ENCODE measurements around the gene MMP26.

MMP26 gene

GRCh38 chr11:4704054-4704789 lies at the start of gene MMP26:
Gene MMP26, plus strand, starts transcription at chr11:4704784.
- H3K4me3 ChIP-seq (ENCODE audit: low read length), result peak within 1 kb of the TSS; percentile 46
- peak within 1 kb of the TSS; percentile 86 for H3K27ac ChIP-seq (ENCODE audit: low read length)
- no peaks in the 10 kb centered on the region for H3K9me3 ChIP-seq (ENCODE audit: control insufficient read depth, low read depth, low read length)
- peak within 1 kb of the TSS; percentile 51 for H3K9ac ChIP-seq (ENCODE audit: low read length)
- H3K36me3 ChIP-seq (ENCODE audit: control insufficient read depth, low read depth, low read length), result no peaks in the 10 kb centered on the region
- H3K4me1 ChIP-seq (ENCODE audit: control insufficient read depth, low read depth, low read length), result peaks cover 24% of the 10 kb centered on the region
- H3K27me3 ChIP-seq (ENCODE audit: control insufficient read depth, insufficient read depth, low read length), result no peaks in the 10 kb centered on the region

GRCh38 chr11:4658629-4659445 lies 45.7 kb upstream of the MMP26 start:
- Histone ChIP-seq H3K4me3 (ENCODE audit: low read length) (no peak overlapping the region), H3K36me3 (ENCODE audit: control insufficient read depth, low read depth, low read length) (no peaks in the 10 kb centered on the region), H3K9ac (ENCODE audit: low read length) (no peak overlapping the region), H3K27me3 (ENCODE audit: control insufficient read depth, insufficient read depth, low read length) (no peaks in the 10 kb centered on the region), H3K9me3 (ENCODE audit: control insufficient read depth, low read depth, low read length) (no peaks in the 10 kb centered on the region), H3K27ac (ENCODE audit: low read length) (no peak overlapping the region), H3K4me1 (ENCODE audit: control insufficient read depth, low read depth, low read length) (no peaks in the 10 kb centered on the region)

DNA sequence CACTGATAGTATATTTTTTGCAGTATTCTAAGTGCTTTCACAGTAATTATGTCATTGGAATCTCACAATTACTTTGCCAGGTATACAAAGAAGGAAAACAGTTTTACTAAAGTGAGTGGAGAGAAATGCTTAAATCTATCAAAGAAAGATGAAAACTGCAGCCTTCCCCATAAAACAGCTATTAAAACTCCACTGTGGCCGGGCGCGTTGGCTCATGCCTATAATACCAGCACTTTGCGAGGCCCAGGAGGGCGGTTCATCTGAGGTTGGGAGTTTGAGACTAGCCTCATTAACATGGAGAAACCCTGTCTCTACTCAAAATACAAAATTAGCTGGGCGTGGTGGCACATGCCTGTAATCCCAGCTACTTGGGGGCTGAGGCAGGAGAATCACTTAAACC lies 41.7 kb upstream of the MMP26 start:
- Histone ChIP-seq H3K27ac (ENCODE audit: low read length) (no peak overlapping the region), H3K4me1 (ENCODE audit: control insufficient read depth, low read depth, low read length) (no peaks in the 10 kb centered on the region), H3K36me3 (ENCODE audit: control insufficient read depth, low read depth, low read length) (no peaks in the 10 kb centered on the region), H3K9ac (ENCODE audit: low read length) (no peak overlapping the region), H3K9me3 (ENCODE audit: control insufficient read depth, low read depth, low read length) (no peaks in the 10 kb centered on the region), H3K4me3 (ENCODE audit: low read length) (no peak overlapping the region), H3K27me3 (ENCODE audit: control insufficient read depth, insufficient read depth, low read length) (no peaks in the 10 kb centered on the region)

- Histone ChIP-seq H3K9ac (ENCODE audit: low read length) (no peak overlapping the region), H3K9me3 (ENCODE audit: control insufficient read depth, low read depth, low read length) (no peaks in the 10 kb centered on the region), H3K27me3 (ENCODE audit: control insufficient read depth, insufficient read depth, low read length) (no peaks in the 10 kb centered on the region), H3K4me3 (ENCODE audit: low read length) (no peak overlapping the region), H3K36me3 (ENCODE audit: control insufficient read depth, low read depth, low read length) (no peaks in the 10 kb centered on the region), H3K4me1 (ENCODE audit: control insufficient read depth, low read depth, low read length) (no peaks in the 10 kb centered on the region), H3K27ac (ENCODE audit: low read length) (no peak overlapping the region)
Observed at GRCh38 chr11:4664183-4664582, 40.4 kb upstream of the MMP26 start.

DNA sequence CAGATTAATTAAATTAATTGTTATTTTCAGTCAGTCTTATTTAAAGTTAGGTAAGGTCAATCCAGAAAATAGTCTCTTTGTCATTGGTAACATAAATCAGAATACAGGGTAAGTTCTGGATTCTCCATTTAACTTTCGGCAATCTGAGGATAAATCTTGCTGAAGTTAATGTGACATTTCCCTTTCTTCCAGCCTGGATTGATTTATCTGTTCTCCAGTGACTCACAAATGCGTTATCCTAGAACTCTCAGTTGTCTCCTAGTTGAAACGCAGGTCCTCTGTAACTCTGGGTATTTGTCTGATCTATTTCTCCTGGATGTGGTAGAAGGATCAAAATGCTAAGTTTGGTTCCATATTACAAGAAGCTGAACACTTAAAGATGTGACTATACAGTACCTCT lies 39.8 kb upstream of the MMP26 start:
- no peaks in the 10 kb centered on the region for H3K4me1 ChIP-seq (ENCODE audit: control insufficient read depth, low read depth, low read length)
- no peak overlapping the region for H3K4me3 ChIP-seq (ENCODE audit: low read length)
- H3K27ac ChIP-seq (ENCODE audit: low read length), result no peak overlapping the region
- no peaks in the 10 kb centered on the region for H3K27me3 ChIP-seq (ENCODE audit: control insufficient read depth, insufficient read depth, low read length)
- H3K9ac ChIP-seq (ENCODE audit: low read length), result no peak overlapping the region
- H3K36me3 ChIP-seq (ENCODE audit: control insufficient read depth, low read depth, low read length), result no peaks in the 10 kb centered on the region
- H3K9me3 ChIP-seq (ENCODE audit: control insufficient read depth, low read depth, low read length), result no peaks in the 10 kb centered on the region

- Histone ChIP-seq H3K27me3 (ENCODE audit: control insufficient read depth, insufficient read depth, low read length) (no peaks in the 10 kb centered on the region), H3K4me3 (ENCODE audit: low read length) (no peak overlapping the region), H3K4me1 (ENCODE audit: control insufficient read depth, low read depth, low read length) (no peaks in the 10 kb centered on the region), H3K9me3 (ENCODE audit: control insufficient read depth, low read depth, low read length) (no peaks in the 10 kb centered on the region), H3K36me3 (ENCODE audit: control insufficient read depth, low read depth, low read length) (no peaks in the 10 kb centered on the region), H3K9ac (ENCODE audit: low read length) (no peak overlapping the region), H3K27ac (ENCODE audit: low read length) (no peak overlapping the region)
Observed at GRCh38 chr11:4665424-4665823, 39.2 kb upstream of the MMP26 start.

DNA sequence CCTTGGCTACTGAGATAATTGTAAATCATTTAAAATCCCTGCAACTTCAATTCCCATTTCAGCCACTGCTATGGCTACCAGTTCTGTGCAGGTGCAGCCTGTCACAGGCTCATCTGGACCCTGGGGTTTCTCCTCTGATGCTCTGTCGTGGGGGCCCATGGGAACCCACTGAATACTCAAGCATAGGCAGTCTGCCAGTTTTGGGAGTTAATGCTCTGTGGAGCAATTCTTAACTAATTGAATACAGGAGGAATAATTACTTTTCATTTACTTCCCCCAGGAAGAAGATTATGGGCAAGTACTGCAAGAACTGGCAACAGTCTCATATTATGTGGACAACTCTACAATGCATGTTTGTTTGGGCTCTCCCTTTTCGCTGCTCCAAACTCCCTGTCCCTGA lies 32.8 kb upstream of the MMP26 start:
- no peak overlapping the region for H3K4me3 ChIP-seq (ENCODE audit: low read length)
- no peaks in the 10 kb centered on the region for H3K4me1 ChIP-seq (ENCODE audit: control insufficient read depth, low read depth, low read length)
- H3K9me3 ChIP-seq (ENCODE audit: control insufficient read depth, low read depth, low read length), result no peaks in the 10 kb centered on the region
- H3K36me3 ChIP-seq (ENCODE audit: control insufficient read depth, low read depth, low read length), result no peaks in the 10 kb centered on the region
- H3K27me3 ChIP-seq (ENCODE audit: control insufficient read depth, insufficient read depth, low read length), result no peaks in the 10 kb centered on the region
- no peak overlapping the region for H3K9ac ChIP-seq (ENCODE audit: low read length)
- no peak overlapping the region for H3K27ac ChIP-seq (ENCODE audit: low read length)

DNA sequence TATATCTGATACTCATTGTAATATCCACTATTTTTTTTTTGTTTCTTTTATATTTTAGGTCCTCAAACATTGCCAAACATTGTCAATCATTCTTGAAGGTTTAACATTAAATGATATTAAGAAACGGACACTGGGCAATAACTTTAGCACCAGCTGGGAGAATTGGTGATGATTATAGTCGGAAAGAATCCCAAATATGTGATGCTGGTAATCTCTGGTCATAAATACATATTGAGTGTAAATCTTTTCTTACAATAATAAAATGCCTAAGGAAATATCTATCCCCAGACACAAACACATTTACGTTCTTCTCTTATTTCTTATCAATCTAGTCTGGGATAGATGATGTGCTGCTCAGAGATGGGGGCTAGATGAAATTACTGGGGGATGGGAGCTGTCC lies 32.1 kb upstream of the MMP26 start:
- Histone ChIP-seq H3K4me3 (ENCODE audit: low read length) (no peak overlapping the region), H3K9me3 (ENCODE audit: control insufficient read depth, low read depth, low read length) (no peaks in the 10 kb centered on the region), H3K27me3 (ENCODE audit: control insufficient read depth, insufficient read depth, low read length) (no peaks in the 10 kb centered on the region), H3K9ac (ENCODE audit: low read length) (no peak overlapping the region), H3K36me3 (ENCODE audit: control insufficient read depth, low read depth, low read length) (no peaks in the 10 kb centered on the region), H3K27ac (ENCODE audit: low read length) (no peak overlapping the region), H3K4me1 (ENCODE audit: control insufficient read depth, low read depth, low read length) (no peaks in the 10 kb centered on the region)

- Histone ChIP-seq H3K4me1 (ENCODE audit: control insufficient read depth, low read depth, low read length) (no peaks in the 10 kb centered on the region), H3K4me3 (ENCODE audit: low read length) (no peak overlapping the region), H3K36me3 (ENCODE audit: control insufficient read depth, low read depth, low read length) (no peaks in the 10 kb centered on the region), H3K9me3 (ENCODE audit: control insufficient read depth, low read depth, low read length) (no peaks in the 10 kb centered on the region), H3K27ac (ENCODE audit: low read length) (no peak overlapping the region), H3K9ac (ENCODE audit: low read length) (no peak overlapping the region), H3K27me3 (ENCODE audit: control insufficient read depth, insufficient read depth, low read length) (no peaks in the 10 kb centered on the region)
Observed at GRCh38 chr11:4673781-4674180, 30.8 kb upstream of the MMP26 start.

DNA sequence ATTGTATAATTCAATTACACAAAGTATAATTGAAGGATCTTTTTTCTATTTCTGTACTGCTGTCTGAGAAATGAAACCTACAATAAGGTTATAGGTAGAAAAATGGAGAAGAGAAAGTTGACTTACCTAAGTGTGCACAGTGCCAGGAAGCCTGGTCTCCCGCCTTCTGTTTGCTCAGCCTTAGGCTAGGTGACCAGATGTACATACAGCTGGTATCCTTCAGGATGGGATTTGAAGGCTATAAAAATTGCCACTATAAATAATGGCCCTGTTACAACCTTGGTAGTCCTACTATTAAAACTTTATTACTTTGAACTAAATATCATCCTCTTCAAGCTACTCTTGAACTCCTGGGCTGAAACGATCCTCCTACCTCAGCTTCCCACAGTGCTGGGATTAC lies 26.6 kb upstream of the MMP26 start:
- no peaks in the 10 kb centered on the region for H3K36me3 ChIP-seq (ENCODE audit: control insufficient read depth, low read depth, low read length)
- H3K4me3 ChIP-seq (ENCODE audit: low read length), result no peak overlapping the region
- H3K9ac ChIP-seq (ENCODE audit: low read length), result no peak overlapping the region
- H3K9me3 ChIP-seq (ENCODE audit: control insufficient read depth, low read depth, low read length), result no peaks in the 10 kb centered on the region
- no peaks in the 10 kb centered on the region for H3K27me3 ChIP-seq (ENCODE audit: control insufficient read depth, insufficient read depth, low read length)
- H3K4me1 ChIP-seq (ENCODE audit: control insufficient read depth, low read depth, low read length), result no peaks in the 10 kb centered on the region
- no peak overlapping the region for H3K27ac ChIP-seq (ENCODE audit: low read length)

GRCh38 chr11:4680341-4680740 lies 24.2 kb upstream of the MMP26 start:
- no peaks in the 10 kb centered on the region for H3K4me1 ChIP-seq (ENCODE audit: control insufficient read depth, low read depth, low read length)
- no peak overlapping the region for H3K9ac ChIP-seq (ENCODE audit: low read length)
- no peak overlapping the region for H3K27ac ChIP-seq (ENCODE audit: low read length)
- no peaks in the 10 kb centered on the region for H3K27me3 ChIP-seq (ENCODE audit: control insufficient read depth, insufficient read depth, low read length)
- H3K36me3 ChIP-seq (ENCODE audit: control insufficient read depth, low read depth, low read length), result no peaks in the 10 kb centered on the region
- no peak overlapping the region for H3K4me3 ChIP-seq (ENCODE audit: low read length)
- H3K9me3 ChIP-seq (ENCODE audit: control insufficient read depth, low read depth, low read length), result no peaks in the 10 kb centered on the region
